ENCODE data around the gene TEX52. TPM values are rescaled to one million over a fixed set of nuclear protein-coding genes. Genes with fewer than 3 reads are reported as not detected.

TEX52 gene
- total RNA-seq, 1 donor from 2014 or later = not detected

DNA sequence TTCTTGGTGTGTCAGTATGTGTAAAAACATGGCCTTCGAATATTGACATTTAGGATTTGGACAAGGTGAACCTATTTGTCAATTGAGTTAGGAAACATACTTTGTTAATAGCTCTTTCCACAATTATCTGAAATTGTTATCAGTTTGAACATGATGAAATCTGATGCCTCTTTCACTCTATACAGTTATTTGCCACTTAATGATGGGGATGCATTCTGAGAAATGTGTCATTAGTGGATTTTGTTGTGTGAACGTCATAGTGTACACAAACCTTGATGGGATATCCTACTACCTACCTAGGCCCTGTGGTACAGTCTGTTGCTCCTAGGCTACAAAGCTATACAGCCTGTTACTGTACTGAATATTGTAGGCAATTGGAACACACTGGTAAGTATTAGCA, 38.7 kb upstream of the TEX52 start:
- no peak overlapping the region for H3K27ac Mint-ChIP-seq (ENCODE audit: unreplicated experiment)
- peaks cover 41% of the 10 kb centered on the region for H3K4me1 Mint-ChIP-seq
- H3K27me3 Mint-ChIP-seq (ENCODE audit: low read depth) = no peaks in the 10 kb centered on the region
- H3K36me3 Mint-ChIP-seq (ENCODE audit: low read depth) = no peaks in the 10 kb centered on the region
- peak overlapping the region; percentile 73 for H3K4me3 Mint-ChIP-seq
- TF ChIP-seq, protein P1, sequence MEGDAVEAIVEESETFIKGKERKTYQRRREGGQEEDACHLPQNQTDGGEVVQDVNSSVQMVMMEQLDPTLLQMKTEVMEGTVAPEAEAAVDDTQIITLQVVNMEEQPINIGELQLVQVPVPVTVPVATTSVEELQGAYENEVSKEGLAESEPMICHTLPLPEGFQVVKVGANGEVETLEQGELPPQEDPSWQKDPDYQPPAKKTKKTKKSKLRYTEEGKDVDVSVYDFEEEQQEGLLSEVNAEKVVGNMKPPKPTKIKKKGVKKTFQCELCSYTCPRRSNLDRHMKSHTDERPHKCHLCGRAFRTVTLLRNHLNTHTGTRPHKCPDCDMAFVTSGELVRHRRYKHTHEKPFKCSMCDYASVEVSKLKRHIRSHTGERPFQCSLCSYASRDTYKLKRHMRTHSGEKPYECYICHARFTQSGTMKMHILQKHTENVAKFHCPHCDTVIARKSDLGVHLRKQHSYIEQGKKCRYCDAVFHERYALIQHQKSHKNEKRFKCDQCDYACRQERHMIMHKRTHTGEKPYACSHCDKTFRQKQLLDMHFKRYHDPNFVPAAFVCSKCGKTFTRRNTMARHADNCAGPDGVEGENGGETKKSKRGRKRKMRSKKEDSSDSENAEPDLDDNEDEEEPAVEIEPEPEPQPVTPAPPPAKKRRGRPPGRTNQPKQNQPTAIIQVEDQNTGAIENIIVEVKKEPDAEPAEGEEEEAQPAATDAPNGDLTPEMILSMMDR (conservative IDR thresholded peaks at IDR 0.05) = no peak
- H3K9me3 Mint-ChIP-seq = no peaks in the 10 kb centered on the region
- no peak for DNase-seq (ENCODE audit: low read depth, low spot score)

DNA sequence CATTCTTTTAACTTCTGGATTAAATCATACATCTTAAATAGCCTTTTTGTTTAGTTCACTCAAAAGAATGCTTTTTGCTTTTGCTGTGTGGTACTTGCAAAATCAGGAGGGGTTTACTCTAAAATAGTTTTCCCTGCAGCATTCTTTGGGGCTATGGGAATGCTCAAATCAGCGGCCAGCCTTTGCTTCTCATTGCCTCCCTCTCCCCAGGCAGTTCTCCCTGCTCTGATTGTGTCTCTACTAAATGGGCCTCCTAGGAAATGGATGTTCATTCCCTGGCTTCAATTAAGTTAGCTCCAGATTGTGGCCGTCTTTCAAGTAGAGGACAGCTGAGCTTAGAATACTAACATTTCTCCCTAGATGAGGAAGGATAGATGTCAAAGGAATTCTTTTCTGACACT, 38.2 kb upstream of the TEX52 start:
- no peak for DNase-seq (ENCODE audit: low read depth, low spot score)
- no peak overlapping the region for H3K27ac Mint-ChIP-seq (ENCODE audit: unreplicated experiment)
- no peaks in the 10 kb centered on the region for H3K36me3 Mint-ChIP-seq (ENCODE audit: low read depth)
- H3K4me1 Mint-ChIP-seq = peaks cover 43% of the 10 kb centered on the region
- H3K27me3 Mint-ChIP-seq (ENCODE audit: low read depth) = no peaks in the 10 kb centered on the region
- H3K9me3 Mint-ChIP-seq = no peaks in the 10 kb centered on the region
- peak overlapping the region; percentile 73 for H3K4me3 Mint-ChIP-seq
- TF ChIP-seq, protein P1 (conservative IDR thresholded peaks at IDR 0.05) = no peak

DNA sequence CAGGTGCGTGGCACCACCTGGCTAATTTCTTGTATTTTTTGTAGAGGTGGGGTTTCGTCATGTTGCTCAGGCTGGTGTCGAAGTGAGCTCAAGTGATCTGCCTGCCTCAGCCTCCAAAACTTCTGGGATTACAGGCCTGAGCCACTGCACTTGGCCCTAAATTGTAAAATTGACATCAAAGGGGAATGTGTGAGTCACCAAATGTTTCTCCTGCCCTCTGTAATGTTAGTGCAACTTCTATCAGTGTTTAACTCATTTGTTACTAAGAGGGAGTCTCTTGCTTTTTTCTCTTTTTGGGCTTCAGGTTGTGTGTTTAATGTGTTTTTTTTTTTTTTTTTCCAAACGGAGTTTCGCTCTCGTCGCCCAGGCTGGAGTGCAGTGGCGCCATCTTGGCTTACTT, 36.2 kb upstream of the TEX52 start:
- Mint-ChIP-seq H3K36me3 (ENCODE audit: low read depth) (peaks cover 8% of the 10 kb centered on the region), H3K9me3 (no peaks in the 10 kb centered on the region), H3K4me1 (peaks cover 56% of the 10 kb centered on the region), H3K27ac (ENCODE audit: unreplicated experiment) (peak overlapping the region; percentile 57), H3K4me3 (peak overlapping the region; percentile 81), H3K27me3 (ENCODE audit: low read depth) (no peaks in the 10 kb centered on the region)
- DNase-seq (ENCODE audit: low read depth, low spot score) = no peak
- TF ChIP-seq, protein P1 (conservative IDR thresholded peaks at IDR 0.05) = no peak

DNA sequence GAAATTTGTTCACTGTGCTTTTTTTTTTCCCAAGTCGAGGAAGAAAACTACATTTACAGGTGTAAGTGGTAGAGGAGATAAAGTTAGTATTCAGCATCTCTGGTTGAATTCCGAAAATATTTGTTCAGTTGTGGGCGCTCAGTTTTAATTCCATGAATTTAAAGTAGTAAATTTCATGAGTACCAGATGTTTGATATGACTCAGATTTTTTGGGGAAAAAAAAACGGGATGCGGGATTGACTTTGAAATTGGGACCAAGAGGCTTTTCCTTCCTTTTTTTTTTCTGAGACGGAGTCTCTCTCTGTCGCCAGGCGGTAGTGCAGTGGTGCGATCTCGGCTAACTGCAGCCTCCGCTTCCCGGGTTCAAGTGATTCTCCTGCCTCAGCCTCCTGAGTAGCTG, 35.4 kb upstream of the TEX52 start:
- DNase-seq (ENCODE audit: low read depth, low spot score) = no peak
- Mint-ChIP-seq H3K4me1 (peaks cover 56% of the 10 kb centered on the region), H3K27ac (ENCODE audit: unreplicated experiment) (no peak overlapping the region), H3K27me3 (ENCODE audit: low read depth) (no peaks in the 10 kb centered on the region), H3K4me3 (peak overlapping the region; percentile 94), H3K9me3 (no peaks in the 10 kb centered on the region), H3K36me3 (ENCODE audit: low read depth) (peaks cover 11% of the 10 kb centered on the region)
- TF ChIP-seq, protein P1 (conservative IDR thresholded peaks at IDR 0.05) = no peak

DNA sequence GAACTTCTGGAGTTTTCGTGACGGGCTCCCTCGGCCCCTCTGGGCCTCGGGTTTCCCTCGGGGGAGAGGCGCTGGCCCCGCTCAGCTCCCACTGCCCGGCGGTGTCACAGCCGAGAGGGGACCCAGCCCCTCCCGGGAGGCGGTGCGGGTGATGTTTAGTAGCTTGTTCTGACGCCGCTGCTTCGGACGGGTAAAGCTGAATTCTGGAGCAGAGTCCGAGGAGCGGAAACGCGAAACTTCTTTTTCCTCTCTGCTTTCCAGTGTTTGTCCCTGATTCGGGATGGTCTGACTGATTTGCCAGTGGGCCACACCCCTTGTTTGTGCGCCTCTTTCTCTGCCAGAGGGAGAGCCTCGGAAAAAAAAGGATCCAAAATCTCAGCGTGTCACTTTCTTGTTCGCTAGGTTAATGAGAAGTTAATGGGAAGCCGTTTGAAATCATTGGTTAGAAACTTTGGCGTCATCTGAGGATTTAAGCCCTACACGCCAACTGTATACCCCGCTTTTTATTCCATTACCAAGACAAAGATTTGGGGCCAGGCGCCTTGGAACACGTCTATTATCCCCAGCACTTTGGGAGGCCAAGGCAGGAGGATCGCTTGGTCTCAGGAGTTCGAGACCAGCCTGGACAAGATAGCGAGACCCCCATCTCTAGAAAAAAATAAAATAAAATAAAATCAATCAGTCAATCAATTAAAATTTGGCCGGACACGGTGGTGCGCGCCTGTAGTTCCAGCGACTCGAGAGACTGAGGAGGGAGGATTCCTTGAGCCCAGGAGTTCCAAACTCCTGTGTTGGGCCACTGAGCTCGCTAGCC, 34.6 kb upstream of the TEX52 start:
- Mint-ChIP-seq H3K4me3 (peak overlapping the region; percentile 94), H3K4me1 (peaks cover 55% of the 10 kb centered on the region), H3K27me3 (ENCODE audit: low read depth) (no peaks in the 10 kb centered on the region), H3K36me3 (ENCODE audit: low read depth) (peaks cover 11% of the 10 kb centered on the region), H3K9me3 (no peaks in the 10 kb centered on the region), H3K27ac (ENCODE audit: unreplicated experiment) (peak overlapping the region; percentile 84)
- TF ChIP-seq, protein P1 (conservative IDR thresholded peaks at IDR 0.05) = no peak
- peak; percentile 46 for DNase-seq (ENCODE audit: low read depth, low spot score)

Measured in neural crest cell (in vitro differentiated cells).